CD1c-positive myeloid dendritic cell (primary cell): ENCODE data around the gene CHP2.
"Not testable (repeated sequence)": the region's sequence is repeated elsewhere in the genome, so short reads cannot be mapped to it uniquely, and the experiment has no call there.

Experiments used
- DNase-seq: peaks from one replicate; pipeline ENCODE4 v3.0.0-alpha.2; 2016; ENCODE audit errors: extremely low spot score

The CHP2 gene

DNA sequence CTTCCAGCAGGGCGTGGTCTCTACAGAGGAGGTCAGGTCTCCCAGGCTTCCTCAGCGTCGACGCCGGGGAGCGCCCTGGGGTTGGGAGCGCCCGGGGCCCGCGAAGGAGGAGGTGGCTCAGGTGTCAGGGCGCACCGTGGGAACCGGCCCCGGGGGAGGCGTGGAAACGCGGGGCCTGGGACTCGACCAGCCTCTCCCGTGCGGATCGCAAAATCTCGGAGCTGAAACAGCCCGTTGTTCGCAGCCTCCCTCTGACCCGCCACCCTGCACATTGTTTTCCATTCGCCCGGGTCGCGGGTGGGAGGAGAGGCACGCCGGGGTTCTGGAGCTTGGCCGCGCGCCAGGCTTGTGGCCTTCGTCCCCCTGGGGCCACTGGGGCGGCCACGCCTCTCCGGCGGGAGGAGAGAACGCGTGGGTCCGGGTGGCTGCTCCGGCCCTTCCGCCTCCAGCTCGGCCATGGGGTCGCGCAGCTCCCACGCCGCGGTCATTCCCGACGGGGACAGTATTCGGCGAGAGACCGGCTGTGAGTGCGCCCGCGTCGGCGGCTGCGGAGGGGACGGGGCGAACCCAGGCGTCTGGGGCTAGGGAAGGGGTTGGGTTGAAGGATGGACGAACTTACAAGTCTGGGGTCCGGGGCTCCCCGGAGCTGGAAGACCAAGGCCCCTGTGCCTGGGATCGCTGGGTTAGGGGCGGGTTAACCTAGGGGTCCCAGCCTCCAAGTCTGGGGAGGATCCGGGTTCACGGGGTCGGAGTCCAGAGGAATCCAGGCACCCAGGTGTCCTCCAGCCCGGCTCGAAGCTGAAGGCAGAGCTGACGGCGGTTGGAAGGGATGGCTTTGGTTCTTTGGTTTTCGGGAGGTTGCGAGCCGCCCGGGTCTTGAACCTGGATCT, at the start of gene CHP2:
Gene CHP2, plus strand, starts transcription at position 433 of the 890 bp plus-strand sequence. Its CDS starts 24 bp downstream, at position 457.
- DNase-seq: no peak

DNA sequence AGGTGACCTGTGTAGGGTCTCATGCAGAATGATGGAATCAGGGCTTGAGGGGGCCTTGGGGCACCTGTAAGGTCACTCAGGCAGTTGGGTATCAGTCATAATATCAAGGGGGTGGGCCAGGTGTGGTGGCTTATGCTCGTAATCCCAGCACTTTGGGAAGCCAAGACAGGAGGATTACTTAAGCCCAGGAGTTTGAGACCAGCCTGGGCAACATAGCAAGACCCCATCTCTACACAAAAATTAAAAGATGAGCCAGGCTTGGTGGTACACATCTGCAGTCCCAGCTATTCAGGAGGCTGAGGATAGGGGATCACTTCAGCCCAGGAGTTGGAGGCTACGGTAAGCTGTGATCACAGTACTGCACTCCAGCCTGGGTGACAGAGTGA, 49.3 kb upstream of the CHP2 start:
- DNase-seq: no peak

DNA sequence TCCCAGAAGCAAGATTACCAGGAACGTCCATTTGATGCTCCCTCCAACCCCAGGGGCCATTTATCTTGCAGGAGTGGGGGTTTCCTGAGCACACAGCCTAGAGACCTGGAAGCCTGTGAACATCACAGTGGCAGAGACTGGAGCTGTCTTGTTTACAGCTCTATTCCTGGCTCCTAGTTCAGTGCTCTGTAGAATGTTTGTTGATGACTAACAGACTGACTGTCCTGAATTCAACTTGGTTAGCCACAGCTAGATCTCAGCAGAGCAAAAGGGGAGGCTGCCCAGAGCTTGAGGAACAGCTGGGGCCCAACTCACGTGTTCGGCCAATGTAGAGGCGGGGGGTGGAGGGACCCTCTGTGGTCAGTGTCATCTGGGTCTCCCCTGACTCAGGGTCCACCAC, 48.4 kb upstream of the CHP2 start:
- no peak for DNase-seq

- DNase-seq: no peak
Measured at GRCh38 chr16:23709536-23709935, 45.3 kb upstream of the CHP2 start.

DNA sequence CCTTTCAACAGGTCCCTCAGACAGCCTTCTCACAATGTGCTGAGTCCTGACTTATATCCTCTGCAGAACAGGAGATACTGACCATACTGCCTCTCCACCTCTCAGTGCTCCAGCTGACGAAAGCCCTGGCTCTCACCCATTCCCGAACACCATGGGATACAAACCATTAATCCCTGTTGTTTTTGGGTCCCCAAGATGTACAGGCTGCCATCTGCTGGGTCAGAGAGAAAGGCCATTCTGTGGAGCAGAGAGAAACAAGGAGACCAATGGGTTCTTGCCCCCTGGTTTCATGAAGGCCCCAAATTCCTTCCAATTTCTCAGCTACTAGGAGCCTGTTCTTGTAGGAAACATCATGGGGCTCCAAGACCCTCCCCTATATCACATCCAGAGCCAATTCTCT, 44.8 kb upstream of the CHP2 start:
- DNase-seq: no peak

DNA sequence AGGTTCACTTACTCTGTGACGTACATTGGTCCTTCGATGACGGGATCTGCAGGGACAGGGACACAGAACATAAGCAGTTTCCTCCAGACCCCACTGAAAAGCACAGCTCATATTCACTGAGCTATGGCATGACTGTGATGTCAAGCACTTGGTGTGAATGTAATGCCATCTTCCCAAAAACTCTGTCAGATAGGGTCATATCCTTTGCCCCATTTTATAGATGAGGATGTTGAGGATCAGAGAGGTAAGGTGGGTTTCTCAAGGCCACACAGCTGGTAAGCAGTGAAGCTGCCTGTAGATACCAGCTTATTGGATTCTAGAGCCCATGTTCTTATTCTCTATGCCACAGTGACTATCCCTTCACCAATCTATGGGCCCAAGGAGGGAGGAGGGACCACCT, 44.3 kb upstream of the CHP2 start:
- no peak for DNase-seq

- DNase-seq: no peak
Measured at GRCh38 chr16:23711785-23712184, 43.0 kb upstream of the CHP2 start.

- no peak for DNase-seq
Measured at GRCh38 chr16:23712976-23713375, 41.9 kb upstream of the CHP2 start, which contains the start of gene ERN2. Gene ERN2, minus strand, starts transcription at chr16:23713222. Its CDS starts 35 bp downstream, at chr16:23713187.

DNA sequence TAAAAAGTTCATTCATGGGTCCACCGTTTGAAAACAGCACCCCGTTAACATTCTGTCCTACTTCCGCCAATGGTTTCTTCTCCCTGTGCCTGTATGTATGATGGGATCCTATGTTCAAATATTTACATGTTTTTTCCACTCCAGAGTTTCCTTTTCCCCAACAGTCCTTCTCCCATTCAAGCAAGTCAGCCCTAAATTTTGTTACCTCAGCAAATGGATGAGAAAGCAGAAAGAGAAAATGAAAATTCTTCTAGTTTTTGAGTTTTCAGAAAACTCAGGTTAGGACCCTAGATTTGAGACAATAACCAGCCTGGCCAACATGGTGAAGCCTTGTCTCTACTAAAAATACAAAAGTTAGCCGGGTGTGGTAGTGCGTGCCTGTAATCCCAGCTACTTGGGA, 38.3 kb upstream of the CHP2 start:
- DNase-seq: no peak

DNA sequence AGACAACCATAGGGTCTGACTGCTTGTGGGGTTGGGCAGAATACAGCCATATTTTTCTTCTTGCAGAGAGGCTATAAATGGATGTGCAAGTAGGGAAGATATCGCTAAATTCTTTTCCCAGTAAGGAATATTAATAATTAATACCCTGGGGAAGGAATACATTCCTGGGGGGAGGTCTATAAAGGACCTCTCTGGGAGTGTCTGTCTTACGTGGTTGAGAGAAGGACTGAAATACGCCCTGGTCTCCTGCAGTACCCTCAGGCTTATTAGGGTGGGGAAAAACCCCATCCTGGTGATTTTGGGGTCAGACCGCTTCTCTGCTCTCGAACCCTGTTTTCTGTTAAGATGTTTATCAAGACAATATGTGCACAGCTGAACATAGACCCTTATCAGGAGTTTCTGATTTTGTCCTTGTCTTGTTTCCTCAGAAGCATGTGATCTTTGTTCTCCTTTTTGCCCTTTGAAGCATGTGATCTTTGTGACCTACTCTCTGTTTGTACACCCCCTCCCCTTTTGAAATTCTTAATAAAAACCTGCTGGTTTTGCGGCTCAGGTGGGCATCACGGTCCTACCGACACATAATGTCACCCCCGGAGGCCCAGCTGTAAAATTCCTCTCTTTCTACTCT, 32.1 kb upstream of the CHP2 start:
- not testable (repeated sequence) for DNase-seq

- no peak for DNase-seq
Measured at GRCh38 chr16:23724096-23724784, 30.6 kb upstream of the CHP2 start.

GRCh38 chr16:23724785-23725131, 30.1 kb upstream of the CHP2 start:
- DNase-seq: no peak

DNA sequence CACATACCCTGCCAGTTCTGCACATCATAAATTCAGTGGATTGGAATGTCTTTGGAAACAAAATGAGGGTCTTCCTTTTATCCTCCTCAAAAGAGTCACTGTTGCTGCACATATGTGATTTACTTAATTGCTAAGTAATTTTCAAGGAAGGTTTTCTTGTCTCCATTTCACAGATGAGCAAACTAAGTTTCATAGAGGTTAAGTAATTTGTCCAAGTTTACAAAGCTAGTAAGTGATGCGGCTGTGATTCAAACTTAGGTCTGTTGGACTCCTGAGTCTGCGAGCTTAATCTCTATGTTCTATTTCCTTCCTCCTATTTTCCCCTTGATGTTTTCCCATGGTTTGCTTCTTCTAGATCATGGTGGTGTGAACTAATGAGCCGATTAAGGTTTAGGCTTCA, 28.1 kb upstream of the CHP2 start:
- DNase-seq: no peak

- no peak for DNase-seq
Measured at GRCh38 chr16:23728112-23728477, 26.7 kb upstream of the CHP2 start.

DNA sequence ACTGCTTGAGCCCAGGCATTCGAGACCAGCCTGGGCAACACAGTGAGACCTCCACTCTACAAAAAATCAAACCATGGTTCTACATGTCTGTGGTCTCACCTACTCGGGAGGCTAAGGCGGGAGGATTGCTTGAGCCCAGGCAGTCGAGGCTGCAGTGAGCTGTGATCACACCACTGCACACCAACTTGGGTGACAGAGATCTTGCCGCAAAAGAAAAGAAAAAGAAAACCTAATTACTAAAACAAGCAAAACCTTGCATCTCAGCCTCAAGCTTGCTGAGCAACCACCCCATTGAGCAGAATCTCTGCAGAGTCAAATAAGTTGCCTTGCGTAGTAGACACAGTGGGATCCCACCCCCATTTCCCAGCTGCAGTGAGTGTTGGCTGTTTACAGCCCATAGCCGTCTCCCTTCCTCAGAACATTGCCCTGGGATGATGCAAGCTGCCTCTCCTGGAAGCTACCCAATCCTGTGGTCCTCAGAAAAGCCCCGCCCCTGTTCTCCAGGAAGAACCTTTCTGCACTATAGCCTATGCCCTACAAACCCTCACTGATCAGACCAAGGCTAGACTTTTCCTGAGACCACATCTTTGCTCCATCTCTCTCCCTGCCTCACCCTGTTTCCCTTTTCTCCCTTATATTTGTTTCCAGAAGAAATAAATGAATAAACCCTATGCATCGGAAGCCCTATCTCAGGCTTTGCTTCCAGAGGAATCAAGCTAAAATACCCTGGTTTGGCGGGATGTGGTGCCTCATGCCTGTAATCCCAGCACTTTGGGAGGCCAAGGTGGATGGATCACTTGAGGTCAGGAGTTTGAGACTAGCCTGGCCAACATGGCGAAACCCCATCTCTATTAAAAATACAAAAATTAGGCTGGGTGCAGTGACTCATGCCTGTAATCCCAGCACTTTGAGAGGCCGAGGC, 25.1 kb upstream of the CHP2 start:
- peak; percentile 3 for DNase-seq

GRCh38 chr16:23734176-23734893, 20.5 kb upstream of the CHP2 start:
- DNase-seq: no peak

- DNase-seq: not testable (repeated sequence)
Measured at GRCh38 chr16:23737423-23738028, 17.3 kb upstream of the CHP2 start.

GRCh38 chr16:23739516-23739915, 15.3 kb upstream of the CHP2 start:
- no peak for DNase-seq

DNA sequence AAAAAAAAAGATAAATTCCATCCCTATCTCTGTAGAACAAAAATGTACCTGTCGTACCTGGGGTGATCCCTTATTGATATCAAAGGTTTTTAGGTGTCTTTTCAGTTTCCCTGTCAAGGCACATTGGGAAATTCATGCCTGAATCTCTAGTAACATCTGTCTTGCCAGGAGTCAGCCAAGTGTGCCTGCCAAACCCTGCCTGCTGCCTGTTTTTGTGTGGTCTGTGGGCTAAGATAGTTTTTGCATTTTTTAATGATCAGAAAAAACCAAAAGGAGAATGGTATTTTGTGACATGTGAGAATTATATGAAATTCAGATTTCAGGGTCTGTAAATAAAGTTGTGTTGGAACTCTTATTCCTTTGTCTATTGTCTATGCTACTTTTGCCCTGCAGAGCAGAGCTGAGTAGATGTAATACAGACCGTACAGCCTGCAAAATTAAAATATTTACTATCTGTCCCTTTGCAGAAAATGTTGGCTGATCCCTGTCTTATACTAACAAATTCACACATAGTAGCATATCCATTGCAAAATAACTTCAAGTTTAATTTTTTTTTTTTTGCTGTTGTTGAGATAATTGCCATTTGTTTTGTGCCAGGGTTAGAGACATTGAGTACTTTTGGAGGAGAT, 13.0 kb upstream of the CHP2 start:
- no peak for DNase-seq

DNA sequence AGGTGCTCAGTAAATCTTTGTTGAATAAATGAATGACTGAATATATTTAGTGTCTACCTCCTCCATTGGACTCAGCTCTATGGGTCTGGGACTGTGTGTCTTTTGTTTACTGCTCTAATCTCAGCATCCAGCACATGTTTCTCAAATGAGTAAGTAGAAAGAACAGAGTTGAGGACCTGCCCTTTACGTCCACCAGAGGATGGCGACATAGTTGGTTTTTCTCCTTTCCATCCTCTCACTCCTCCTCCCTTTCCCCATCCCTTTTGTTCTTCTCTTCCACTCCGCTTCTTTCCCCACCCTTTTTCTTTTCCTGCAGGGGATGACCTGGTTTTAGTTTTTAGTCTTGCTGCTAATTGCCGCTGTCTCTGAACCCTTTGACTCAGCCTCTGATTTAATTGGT, 12.1 kb upstream of the CHP2 start:
- no peak for DNase-seq
